HEK293 (cell line): Measurements from ENCODE around the gene SYT5.

Experiments used
- CTCF ChIA-PET: fragments of 350-600 bp; formaldehyde crosslinking; extraction: SDS; loops from one replicate; lab custom pipeline; 2021; ENCODE audit warnings: antibody characterized with exemption; lab: Yijun Ruan, JAX
- POLR2A ChIA-PET: fragments of 300-600 bp; formaldehyde crosslinking; extraction: SDS; loops from one replicate; lab custom pipeline; 2020; ENCODE audit warnings: antibody characterized with exemption, inconsistent platforms; lab: Yijun Ruan, JAX
- H3K27ac ChIP-seq: fragments of 200-500 bp; sonication (Bioruptor generic); 2 replicates; pipeline ENCODE4 v1.5.1; 2014; ENCODE audit warnings: low read depth, low read length, control low read depth, inconsistent platforms; ENCODE audit errors: extremely low read depth
- H3K36me3 ChIP-seq, 2 experiments: fragments of 200-500 bp in 1 of 2; sonication (Bioruptor generic) in 1 of 2; 1 replicate in 1 of 2; 2 replicates in 1 of 2; pipeline ENCODE4 v1.5.1; 2014 to 2017; ENCODE audit warnings: inconsistent platforms in 2 of 2, low read length in 2 of 2; ENCODE audit not compliant: control insufficient read depth in 2 of 2, insufficient read depth in 1 of 2
- H3K4me1 ChIP-seq: fragments of 200-500 bp; sonication (Bioruptor generic); 2 replicates; pipeline ENCODE4 v1.5.1; 2014; ENCODE audit warnings: mild to moderate bottlenecking, low read length, inconsistent platforms; ENCODE audit not compliant: control insufficient read depth, insufficient read depth
- H3K4me3 ChIP-seq: 2 replicates; pipeline ENCODE4 v1.5.1; 2011; ENCODE audit warnings: low read depth, mild to moderate bottlenecking, control low read depth, low read length, moderate library complexity
- H3K9me3 ChIP-seq: fragments of 200-500 bp; sonication (Bioruptor generic); 2 replicates; pipeline ENCODE4 v1.5.1; 2014; ENCODE audit warnings: low read depth, low read length, inconsistent platforms; ENCODE audit not compliant: control insufficient read depth, insufficient read depth
- EGR2 ChIP-seq: fragments of 450-650 bp; formaldehyde crosslinking; IDR thresholded peaks from 2 replicates; pipeline ENCODE4 v1.5.1; 2016; ENCODE audit warnings: low read depth, missing biosample characterization, missing genetic modification characterization
- KLF1 ChIP-seq: fragments of 450-650 bp; formaldehyde crosslinking; IDR thresholded peaks from 2 replicates; pipeline ENCODE4 v1.5.1; 2016; ENCODE audit warnings: missing biosample characterization, missing genetic modification characterization
- SETDB1 ChIP-seq: IDR thresholded peaks from one replicate; pipeline ENCODE4 v1.6.1; 2017; ENCODE audit warnings: mild to moderate bottlenecking, low read length, moderate library complexity, mixed read lengths; ENCODE audit not compliant: insufficient read length
- SP3 ChIP-seq: fragments of 450-650 bp; formaldehyde crosslinking; IDR thresholded peaks from 2 replicates; pipeline ENCODE4 v1.5.1; 2016; ENCODE audit warnings: missing biosample characterization, missing genetic modification characterization
- TRIM28 ChIP-seq: IDR thresholded peaks from 2 replicates; pipeline ENCODE4 v1.6.1; 2011; ENCODE audit warnings: low read length, control low read depth, borderline replicate concordance
- ZBTB17 ChIP-seq: fragments of 450-650 bp; formaldehyde crosslinking; IDR thresholded peaks from 2 replicates; pipeline ENCODE4 v1.5.1; 2016; ENCODE audit warnings: missing biosample characterization, missing genetic modification characterization
- ZNF2 ChIP-seq: fragments of 450-650 bp; formaldehyde crosslinking; IDR thresholded peaks from 2 replicates; pipeline ENCODE4 v1.5.1; 2016; ENCODE audit warnings: missing biosample characterization, missing genetic modification characterization
- ZNF214 ChIP-seq: fragments of 450-650 bp; formaldehyde crosslinking; IDR thresholded peaks from 2 replicates; pipeline ENCODE4 v1.5.1; 2017; ENCODE audit warnings: missing biosample characterization, mild to moderate bottlenecking, missing genetic modification characterization, borderline replicate concordance
- ZNF23 ChIP-seq: fragments of 450-650 bp; formaldehyde crosslinking; IDR thresholded peaks from 2 replicates; pipeline ENCODE4 v1.5.1; 2016; ENCODE audit warnings: missing biosample characterization, missing genetic modification characterization, borderline replicate concordance
- ZNF529 ChIP-seq: fragments of 450-650 bp; formaldehyde crosslinking; IDR thresholded peaks from 2 replicates; pipeline ENCODE4 v1.5.1; 2017; ENCODE audit warnings: missing genetic modification characterization, missing biosample characterization; ENCODE audit not compliant: insufficient replicate concordance
- ZNF664 ChIP-seq: fragments of 450-650 bp; formaldehyde crosslinking; IDR thresholded peaks from 2 replicates; pipeline ENCODE4 v1.5.1; 2016; ENCODE audit warnings: missing biosample characterization, missing genetic modification characterization
- ZNF776 ChIP-seq: fragments of 450-650 bp; formaldehyde crosslinking; IDR thresholded peaks from 2 replicates; pipeline ENCODE4 v1.5.0; 2017; ENCODE audit warnings: missing biosample characterization, missing genetic modification characterization, borderline replicate concordance
- TF ChIP-seq, protein P1 (sequence below): fragments of 450-650 bp; formaldehyde crosslinking; IDR thresholded peaks from 2 replicates; pipeline ENCODE4 v1.5.1; 2016; ENCODE audit warnings: missing biosample characterization, missing genetic modification characterization

Gene SYT5

DNA sequence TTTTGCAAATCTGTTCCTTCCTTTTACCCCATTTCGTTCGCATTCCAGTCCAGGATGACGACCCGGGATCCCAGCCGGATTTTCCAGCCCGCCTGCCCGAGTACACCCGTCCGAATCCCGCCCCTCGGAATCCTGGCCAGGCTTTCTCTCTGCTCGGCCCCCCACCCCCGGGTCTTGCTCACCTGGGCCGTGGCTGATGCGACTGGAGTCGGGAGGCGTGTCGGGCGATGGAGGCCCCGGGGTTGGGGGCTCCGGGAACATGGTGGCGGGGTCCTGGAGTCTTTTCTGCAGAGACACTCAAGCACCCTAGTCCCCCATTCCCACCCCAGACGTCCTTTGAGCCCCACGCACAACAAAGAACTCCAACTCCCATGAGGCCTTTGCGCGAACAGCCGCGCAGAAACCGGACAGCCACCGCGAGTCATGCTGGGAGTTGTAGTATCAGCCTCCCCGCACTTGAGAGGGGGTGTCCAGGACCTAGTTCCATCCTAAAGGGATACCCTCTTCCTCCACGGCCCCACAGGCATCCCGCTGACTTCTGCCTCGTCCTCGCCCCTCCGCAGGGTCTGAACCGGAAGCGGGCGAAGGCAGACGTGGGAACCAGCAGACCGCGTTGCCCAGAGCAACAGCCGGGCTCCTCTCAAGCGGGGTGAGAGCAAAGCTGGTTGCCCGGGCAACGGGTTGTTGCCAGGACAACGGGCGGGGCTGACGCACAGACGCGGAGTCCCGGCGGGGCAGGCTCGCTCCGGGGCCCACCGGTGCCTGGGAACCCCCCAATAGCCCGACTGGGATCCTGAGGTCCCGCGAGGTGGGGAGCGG is 1.1 kb downstream of the SYT5 start (continued):
- TF ChIP-seq, protein P1, sequence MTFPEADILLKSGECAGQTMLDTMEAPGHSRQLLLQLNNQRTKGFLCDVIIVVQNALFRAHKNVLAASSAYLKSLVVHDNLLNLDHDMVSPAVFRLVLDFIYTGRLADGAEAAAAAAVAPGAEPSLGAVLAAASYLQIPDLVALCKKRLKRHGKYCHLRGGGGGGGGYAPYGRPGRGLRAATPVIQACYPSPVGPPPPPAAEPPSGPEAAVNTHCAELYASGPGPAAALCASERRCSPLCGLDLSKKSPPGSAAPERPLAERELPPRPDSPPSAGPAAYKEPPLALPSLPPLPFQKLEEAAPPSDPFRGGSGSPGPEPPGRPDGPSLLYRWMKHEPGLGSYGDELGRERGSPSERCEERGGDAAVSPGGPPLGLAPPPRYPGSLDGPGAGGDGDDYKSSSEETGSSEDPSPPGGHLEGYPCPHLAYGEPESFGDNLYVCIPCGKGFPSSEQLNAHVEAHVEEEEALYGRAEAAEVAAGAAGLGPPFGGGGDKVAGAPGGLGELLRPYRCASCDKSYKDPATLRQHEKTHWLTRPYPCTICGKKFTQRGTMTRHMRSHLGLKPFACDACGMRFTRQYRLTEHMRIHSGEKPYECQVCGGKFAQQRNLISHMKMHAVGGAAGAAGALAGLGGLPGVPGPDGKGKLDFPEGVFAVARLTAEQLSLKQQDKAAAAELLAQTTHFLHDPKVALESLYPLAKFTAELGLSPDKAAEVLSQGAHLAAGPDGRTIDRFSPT, result no peak

DNA sequence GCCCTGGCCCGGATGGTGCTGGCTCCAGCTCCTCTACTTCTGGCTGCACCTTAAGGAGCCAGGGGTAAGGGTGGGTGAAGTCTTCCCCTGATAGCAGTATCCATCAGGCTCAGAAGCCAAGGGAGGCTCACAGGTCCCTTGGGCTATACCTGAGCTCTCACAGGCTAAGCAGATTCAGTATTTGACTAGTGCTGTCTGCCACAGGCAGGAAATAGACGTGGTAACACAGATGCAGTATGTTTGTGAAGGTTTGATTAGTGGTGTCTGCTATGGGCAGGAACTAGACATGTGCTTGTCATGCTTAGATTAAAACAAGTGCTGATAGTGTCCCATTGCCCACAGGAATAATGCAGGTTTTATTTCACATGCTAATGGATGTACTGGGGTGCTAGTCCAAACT is 4.0 kb downstream of the SYT5 start:
- Histone ChIP-seq H3K4me3 (no peak overlapping the region), H3K9me3 (no peaks in the 10 kb centered on the region), H3K27ac (no peak overlapping the region), H3K36me3 (no peaks in the 10 kb centered on the region), H3K4me1 (peaks cover 12% of the 10 kb centered on the region)
- CTCF ChIA-PET, result interaction anchor here (0.8 to 3.6 kb wide), 3 partner anchors 10 to 36 kb away, joined by 3 to 22 read pairs (median 10); partner anchors contain the start of gene DNAAF3
- POLR2A ChIA-PET, result interaction anchor here (0.8 to 1.2 kb wide), 2 partner anchors 29 to 84 kb away, joined by 3 read pairs; no protein-coding TSS in a partner anchor
- TF ChIP-seq SP3 (tag by site-specific recombination) (0 out of 2 replicates have a peak, but pooled peaks have one; percentile 22), ZNF2 (tag by site-specific recombination) (no peak), ZNF214 (tag by site-specific recombination) (no peak), ZBTB17 (peak; percentile 99), ZNF23 (tag by site-specific recombination) (peak; percentile 100), SETDB1 (peak; percentile 37)

DNA sequence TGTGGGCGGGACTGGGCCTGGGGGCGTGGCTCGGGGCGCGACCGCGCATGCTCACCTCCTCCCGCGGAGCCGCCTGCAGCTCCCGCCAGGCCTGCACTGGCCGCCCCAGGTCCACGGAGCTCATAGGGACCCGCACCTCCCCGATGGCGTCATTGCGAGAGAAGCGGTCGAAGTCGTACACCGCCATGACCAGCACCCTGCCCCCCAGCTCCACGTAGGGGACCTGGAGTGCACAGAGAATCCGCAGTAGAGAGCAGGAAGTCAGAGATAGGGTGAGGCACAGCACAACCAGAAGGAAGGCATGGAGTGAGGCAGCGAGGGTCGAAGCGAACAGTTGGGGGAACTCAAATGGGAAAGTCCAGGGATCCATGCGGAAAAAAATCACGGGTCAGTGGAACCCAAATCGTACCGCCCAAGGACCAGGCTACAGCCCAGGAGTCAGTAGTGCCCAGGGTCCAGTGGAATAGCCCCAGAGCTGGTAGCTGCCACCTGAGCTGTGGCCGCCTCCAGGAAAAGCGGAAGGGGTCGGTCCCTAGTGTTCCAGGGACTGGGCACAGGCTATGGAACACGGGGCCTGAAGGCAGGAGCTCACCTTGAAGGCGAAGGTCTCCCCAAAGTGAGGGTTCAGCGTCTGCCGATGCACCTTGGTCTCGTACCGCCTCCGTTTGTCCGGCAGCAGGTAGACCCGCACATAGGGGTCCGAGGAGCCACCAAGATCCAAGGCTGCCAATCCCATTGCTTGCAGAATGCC is 4.8 kb downstream of the SYT5 start:
- TF ChIP-seq ZNF529 (no peak), EGR2 (tag by site-specific recombination) (no peak), TRIM28 (no peak), KLF1 (tag by site-specific recombination) (no peak), ZNF776 (tag by site-specific recombination) (no peak), ZNF664 (tag by site-specific recombination) (no peak)
- H3K4me1 ChIP-seq, result peaks cover 12% of the 10 kb centered on the region
- no peaks in the 10 kb centered on the region for H3K9me3 ChIP-seq
- no peak overlapping the region for H3K27ac ChIP-seq
- POLR2A ChIA-PET, result interaction anchor here (0.8 to 1.2 kb wide), 2 partner anchors 29 to 84 kb away, joined by 3 read pairs; no protein-coding TSS in a partner anchor
- H3K4me3 ChIP-seq, result no peak overlapping the region
- H3K36me3 ChIP-seq, result no peaks in the 10 kb centered on the region
- CTCF ChIA-PET, result interaction anchor here (0.8 to 3.6 kb wide), 5 partner anchors 9 to 194 kb away, joined by 3 to 22 read pairs (median 4); partner anchors contain the start of gene DNAAF3

DNA sequence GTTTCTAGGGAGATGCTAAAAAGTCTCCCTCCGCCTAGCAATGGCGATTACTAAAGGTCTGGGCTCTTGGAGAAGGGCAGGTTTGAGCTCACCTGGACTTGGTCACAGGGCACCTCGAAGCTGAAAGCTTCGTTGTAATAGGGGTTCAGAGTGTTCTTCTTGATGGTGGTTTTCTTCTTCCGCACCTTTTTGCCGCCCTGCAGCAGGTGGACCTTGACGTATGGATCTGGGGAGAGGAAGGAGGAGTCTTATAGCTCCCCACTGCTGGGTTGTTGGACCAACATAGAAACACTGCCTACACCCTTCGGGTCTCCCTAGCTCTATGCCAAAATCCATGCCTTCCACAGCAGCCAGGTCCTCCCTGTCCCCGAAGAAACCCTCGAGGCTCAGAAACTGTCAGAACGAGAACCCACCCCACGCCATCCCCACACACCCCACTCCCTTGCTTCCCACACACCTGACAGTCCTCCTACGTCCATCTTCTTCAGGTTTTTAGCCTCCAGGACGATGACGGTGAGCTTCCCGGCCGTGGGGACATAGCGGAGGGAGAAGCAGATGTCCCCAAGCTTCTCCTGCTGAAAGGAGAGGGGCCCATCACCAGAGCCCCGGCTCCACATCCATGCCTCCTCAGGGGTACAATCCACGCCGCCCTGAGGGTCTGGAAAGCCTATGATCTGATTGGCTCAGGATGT is 5.5 kb downstream of the SYT5 start:
- no peak for TF ChIP-seq ZNF664 (tag by site-specific recombination)
- Histone ChIP-seq H3K9me3 (no peaks in the 10 kb centered on the region), H3K27ac (no peak overlapping the region), H3K4me3 (no peak overlapping the region), H3K36me3 (no peaks in the 10 kb centered on the region), H3K4me1 (peaks cover 9% of the 10 kb centered on the region)
- ChIA-PET POLR2A (interaction anchor here (1.2 kb wide), 1 partner anchor 28 kb away, joined by 3 read pairs; no protein-coding TSS in a partner anchor), CTCF (interaction anchor here (0.6 to 3.6 kb wide), 10 partner anchors 9 to 457 kb away, joined by 3 to 22 read pairs (median 4); partner anchors contain the start of gene DNAAF3)
